ENCODE measurements around the gene NOVA2. TPM values are rescaled to one million over a fixed set of nuclear protein-coding genes. Genes with fewer than 3 reads are reported as not detected.

Gene NOVA2
- total RNA-seq, 1 donor from 2014 or later, result not detected

GRCh38 chr19:45917421-45918091, 56.1 kb downstream of the NOVA2 start:
- no peak for TF ChIP-seq CTCF (conservative IDR thresholded peaks at IDR 0.05; ENCODE audit: low read depth, low read length)

GRCh38 chr19:45913874-45914830, 59.5 kb downstream of the NOVA2 start, which contains the start of gene NANOS2:
Gene NANOS2 (minus strand): TSS chr19:45914778. CDS start chr19:45914693, 85 bp downstream.
- DNase-seq (ENCODE audit: low read depth), result no peak
- TF ChIP-seq CTCF (conservative IDR thresholded peaks at IDR 0.05; ENCODE audit: low read depth, low read length), result peak; percentile 3
- no peak within 1 kb of the TSS for H3K4me3 ChIP-seq (ENCODE audit: low read depth, low read length)

More at GRCh38 chr19:45917421-45918091, 56.1 kb downstream of the NOVA2 start:
- H3K4me3 ChIP-seq (ENCODE audit: low read depth, low read length), result no peak overlapping the region
- DNase-seq (ENCODE audit: low read depth), result no peak

GRCh38 chr19:45911291-45911690, 62.4 kb downstream of the NOVA2 start:
- no peak for TF ChIP-seq CTCF (conservative IDR thresholded peaks at IDR 0.05; ENCODE audit: low read depth, low read length)
- no peak for DNase-seq (ENCODE audit: low read depth)
- H3K4me3 ChIP-seq (ENCODE audit: low read depth, low read length), result no peak overlapping the region

GRCh38 chr19:45908956-45909355, 64.7 kb downstream of the NOVA2 start:
- peak; percentile 41 for TF ChIP-seq CTCF (conservative IDR thresholded peaks at IDR 0.05; ENCODE audit: low read depth, low read length)
- no peak for DNase-seq (ENCODE audit: low read depth)
- H3K4me3 ChIP-seq (ENCODE audit: low read depth, low read length), result no peak overlapping the region

- TF ChIP-seq CTCF (conservative IDR thresholded peaks at IDR 0.05; ENCODE audit: low read depth, low read length), result no peak
- no peak for DNase-seq (ENCODE audit: low read depth)
- no peak overlapping the region for H3K4me3 ChIP-seq (ENCODE audit: low read depth, low read length)
Measured at GRCh38 chr19:45906221-45906620, 67.4 kb downstream of the NOVA2 start.

GRCh38 chr19:45905011-45905410, 68.7 kb downstream of the NOVA2 start:
- TF ChIP-seq CTCF (conservative IDR thresholded peaks at IDR 0.05; ENCODE audit: low read depth, low read length), result no peak
- H3K4me3 ChIP-seq (ENCODE audit: low read depth, low read length), result no peak overlapping the region
- DNase-seq (ENCODE audit: low read depth), result no peak
